HG03159 (cell line): ENCODE results near the gene SRRM4.

Source experiments
- ATAC-seq: cut with Tn5 transposase; IDR thresholded peaks from one replicate; pipeline ENCODE4 v1.9.1; 2021; ENCODE audit warnings: mild to moderate bottlenecking, moderate library complexity; ENCODE audit not compliant: unreplicated experiment

The SRRM4 gene

DNA sequence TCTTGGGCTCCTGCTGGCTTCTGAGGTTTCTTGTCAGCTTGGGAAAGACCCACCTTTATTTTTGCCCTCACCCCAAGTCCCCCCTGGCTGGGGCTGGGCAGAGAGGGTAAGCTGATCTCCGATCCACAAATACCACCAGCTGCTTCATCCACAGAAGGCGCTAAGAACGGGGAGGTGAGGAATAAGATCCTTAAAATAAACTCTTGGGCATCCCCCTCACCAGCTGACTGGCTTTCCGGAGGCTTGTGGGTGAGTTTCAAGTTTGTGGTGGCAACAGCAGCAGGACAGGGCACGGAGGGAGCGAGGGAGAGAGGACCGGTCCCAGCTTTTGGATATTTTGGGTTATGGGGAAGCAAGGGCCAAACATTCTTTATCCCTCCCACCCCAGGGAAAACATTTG is 176.6 kb downstream of the SRRM4 start:
- no peak for ATAC-seq

DNA sequence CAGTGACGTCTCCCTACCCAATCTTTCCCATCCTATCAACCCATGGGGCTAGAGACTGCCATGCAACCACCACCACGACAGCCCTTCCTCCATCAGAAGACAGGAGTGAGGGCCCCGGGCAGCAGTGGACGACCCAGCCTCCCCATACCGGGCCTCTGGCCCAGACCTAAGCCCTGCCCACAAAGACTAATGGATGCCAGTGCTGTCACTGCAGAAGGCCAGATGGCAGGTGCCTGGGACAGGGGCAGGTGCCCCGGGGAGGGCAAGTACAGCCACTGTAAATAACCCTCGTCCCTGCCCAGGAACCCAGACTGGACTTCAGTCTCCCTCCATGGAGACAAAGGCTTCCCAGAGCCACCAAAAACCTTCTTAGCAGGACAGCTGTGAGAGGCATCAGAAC is 177.1 kb downstream of the SRRM4 start:
- no peak for ATAC-seq

GRCh38 chr12:119159844-119160243 is 178.5 kb downstream of the SRRM4 start:
- ATAC-seq, result no peak

DNA sequence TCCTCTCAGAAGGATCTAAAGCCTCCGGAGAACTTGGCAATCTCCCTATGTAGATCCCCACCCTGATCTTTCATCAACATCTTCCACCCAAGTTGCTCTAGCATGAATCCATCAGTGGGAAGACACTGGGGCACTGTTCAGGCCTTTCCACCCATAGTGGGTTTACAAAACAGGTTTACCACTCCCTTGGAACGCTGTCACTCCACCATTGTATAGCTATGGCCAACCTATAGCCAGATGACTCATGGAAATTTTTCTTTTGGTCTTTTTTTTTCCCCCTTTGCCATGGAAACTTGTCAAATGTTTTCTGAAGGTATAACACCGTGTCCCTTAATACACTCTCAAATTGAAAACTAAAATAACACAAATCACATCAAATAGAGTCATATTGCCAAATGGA is 186.6 kb downstream of the SRRM4 start:
- ATAC-seq, result no peak

DNA sequence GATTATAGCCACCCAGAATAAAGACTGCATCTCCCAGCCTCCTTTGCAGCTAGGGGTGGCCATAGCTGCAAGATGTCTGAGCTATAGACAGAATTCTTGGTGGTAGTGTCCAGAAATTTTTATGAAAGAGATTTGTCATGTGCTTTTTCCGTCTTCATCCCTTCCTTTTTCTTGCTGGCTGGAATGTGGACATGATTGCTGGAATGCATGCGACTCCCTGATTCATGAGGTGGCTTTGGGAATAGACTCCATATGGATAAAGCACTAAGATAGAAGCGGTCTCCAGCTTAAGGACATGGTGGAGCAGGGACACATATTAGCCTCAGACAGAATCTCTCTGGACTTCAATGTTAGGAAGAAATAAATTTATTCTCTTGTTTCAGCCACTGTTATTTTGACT is 187.4 kb downstream of the SRRM4 start:
- ATAC-seq, result no peak

DNA sequence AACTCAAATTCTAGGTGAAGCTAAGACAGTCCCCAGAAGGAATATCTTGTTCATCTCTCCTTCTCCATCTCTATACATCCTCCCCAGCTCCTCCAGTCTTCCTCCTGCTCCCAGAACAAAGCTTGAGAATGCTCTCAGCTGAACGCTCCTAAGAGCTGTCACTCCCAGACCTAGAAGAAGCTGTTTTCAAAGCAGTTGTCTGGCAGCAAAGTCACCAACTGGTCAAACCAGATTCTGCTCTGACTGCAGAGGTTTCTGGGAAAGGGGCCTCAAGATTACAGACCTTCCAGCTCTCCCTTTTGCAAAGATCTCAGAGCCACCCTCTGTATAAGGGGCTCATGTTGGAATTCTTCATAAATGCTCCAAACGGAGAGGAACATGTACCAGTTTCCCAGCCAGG is 187.8 kb downstream of the SRRM4 start:
- ATAC-seq, result no peak

DNA sequence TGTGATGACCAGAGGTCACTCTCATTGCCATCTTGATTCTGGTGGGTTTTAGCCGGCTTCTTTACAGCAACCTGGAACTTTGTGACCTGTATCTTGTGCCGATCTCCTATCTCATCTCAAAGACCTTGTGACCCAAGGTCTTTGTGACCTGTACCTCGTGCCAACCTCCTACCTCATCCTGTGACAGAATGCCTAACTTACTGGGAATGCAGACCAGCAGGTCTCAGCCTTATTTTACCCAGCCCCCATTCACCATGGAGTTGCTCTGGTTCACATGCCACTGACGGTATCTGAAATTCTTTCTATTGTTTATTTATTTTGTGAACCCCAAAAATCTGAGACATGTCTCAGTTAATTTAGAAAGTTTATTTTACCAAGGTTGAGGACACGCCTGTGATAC is 189.9 kb downstream of the SRRM4 start:
- no peak for ATAC-seq

DNA sequence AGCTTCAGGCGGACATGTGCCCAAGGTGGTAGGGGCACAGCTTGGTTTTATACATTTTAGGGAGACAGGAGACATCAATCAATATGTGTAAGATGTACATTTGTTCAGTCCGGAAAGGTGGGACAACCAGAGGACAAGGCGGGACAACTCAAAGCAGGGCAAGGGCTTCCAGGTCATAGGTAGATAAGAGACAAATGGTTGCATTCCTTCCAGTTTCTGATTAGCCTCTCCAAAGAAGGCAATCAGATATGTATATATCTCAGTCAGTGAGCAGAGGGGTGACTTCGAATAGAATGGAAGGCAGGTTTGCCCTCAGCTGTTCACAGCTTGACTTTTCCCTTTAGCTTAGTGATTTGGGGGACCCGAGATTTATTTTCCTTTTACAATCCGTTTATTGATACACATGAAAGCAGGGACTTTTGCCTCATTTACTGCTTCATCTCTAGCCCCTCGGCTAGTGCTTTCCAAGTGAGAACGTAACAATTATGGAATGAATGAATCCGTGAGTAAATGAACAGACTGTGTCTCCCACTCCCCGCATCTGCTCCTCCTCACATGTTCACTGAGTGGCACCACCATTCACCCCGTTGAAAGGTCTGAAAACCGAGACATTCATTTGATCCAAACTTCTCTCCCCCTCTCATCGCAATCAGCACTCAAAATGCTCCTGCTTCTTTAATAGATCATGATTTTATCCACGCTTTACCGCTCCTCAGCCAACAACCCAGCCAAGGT is 190.5 kb downstream of the SRRM4 start:
- no peak for ATAC-seq

DNA sequence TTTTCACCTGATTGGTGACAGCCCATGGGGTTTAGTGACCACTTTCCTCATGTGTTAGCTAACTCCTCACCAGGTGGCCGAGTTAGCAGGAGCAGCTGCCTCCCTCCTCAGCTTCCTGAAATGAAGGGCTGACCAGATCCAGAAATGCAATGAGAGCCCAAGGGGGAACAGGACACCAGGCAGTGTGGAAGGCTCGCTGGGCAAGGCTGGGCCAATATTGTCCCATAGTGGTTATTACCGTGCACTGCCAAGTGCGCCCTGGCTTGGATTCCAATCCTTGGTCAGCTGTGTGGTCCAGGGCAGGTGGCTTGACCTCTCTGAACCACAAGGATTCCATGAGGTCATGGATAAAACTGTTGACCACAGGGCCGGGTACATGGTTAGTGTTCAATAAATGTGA is 193.7 kb downstream of the SRRM4 start:
- no peak for ATAC-seq

- no peak for ATAC-seq
Observed at GRCh38 chr12:119176267-119177055, 195.1 kb downstream of the SRRM4 start.

- ATAC-seq, result no peak
Observed at GRCh38 chr12:119177056-119177325, 195.7 kb downstream of the SRRM4 start.

- no peak for ATAC-seq
Observed at GRCh38 chr12:119177724-119178380, 196.5 kb downstream of the SRRM4 start.

GRCh38 chr12:119178544-119179334 is 197.4 kb downstream of the SRRM4 start, which contains the start of gene HSPB8:
Gene HSPB8 (plus strand): TSS chr12:119178931. CDS start chr12:119179313, 382 bp downstream.
- ATAC-seq, result no peak

- no peak for ATAC-seq
Observed at GRCh38 chr12:119179335-119180021, 198.1 kb downstream of the SRRM4 start.

GRCh38 chr12:119180380-119181040 is 199.2 kb downstream of the SRRM4 start:
- no peak for ATAC-seq

DNA sequence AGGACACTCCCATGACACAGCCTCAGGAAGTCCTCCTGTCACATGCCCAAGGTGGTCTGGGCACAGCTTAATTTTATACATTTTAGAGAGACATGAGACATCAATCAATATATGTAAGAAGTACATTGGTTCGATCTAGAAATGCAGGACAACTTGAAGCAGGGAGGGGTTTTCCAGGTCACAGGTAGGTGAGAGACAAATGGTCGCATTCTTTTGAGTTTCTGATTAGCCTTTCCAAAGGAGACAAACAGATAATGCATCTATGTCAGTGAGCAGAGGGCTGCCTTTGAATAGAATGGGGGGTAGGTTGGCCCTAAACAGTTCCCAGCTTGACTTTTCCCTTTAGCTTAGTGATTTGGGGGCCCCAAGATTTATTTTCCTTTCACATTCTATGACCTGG is 199.9 kb downstream of the SRRM4 start:
- no peak for ATAC-seq

GRCh38 chr12:119181944-119182343 is 200.6 kb downstream of the SRRM4 start:
- ATAC-seq, result no peak

GRCh38 chr12:119182701-119183493 is 201.6 kb downstream of the SRRM4 start:
- ATAC-seq, result no peak

DNA sequence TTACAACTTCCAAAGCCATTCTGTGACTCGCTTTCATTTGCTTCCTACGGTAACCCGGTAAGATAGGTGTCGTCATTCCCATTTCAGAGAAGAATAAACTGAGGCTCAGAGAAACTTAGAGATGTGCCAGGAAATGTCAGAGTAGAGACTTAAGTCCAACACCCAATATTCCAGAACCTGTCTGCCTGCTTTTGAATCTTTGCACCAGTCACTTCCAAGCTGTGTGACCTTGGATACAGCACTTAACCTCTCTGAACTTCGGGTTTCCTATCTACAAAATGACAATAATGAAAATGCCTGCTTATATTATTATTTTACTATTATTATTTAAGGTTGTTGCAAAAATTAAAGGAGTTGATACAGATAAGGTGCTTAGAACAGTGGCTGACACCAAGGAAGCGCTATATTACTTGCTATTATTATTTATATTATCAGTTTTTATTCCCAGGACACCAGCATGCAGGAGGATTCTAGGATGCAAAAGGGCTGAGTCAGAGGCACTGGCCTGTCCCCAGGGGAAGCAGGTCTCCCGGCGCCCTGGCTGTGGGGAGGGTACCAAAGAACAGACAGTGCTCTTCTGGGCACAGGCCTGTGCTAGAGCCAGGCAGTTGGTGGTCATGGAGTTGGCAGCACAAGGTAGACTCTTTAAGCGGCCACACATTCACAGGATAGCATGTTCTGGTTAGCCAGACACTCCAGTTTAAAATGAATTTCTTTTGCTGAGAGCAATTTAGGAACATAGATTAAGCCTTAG is 202.8 kb downstream of the SRRM4 start:
- no peak for ATAC-seq
